HepG2 (cell line): ENCODE data around the gene MYL6B. TPM values are rescaled to one million over a fixed set of nuclear protein-coding genes. Genes with fewer than 3 reads are reported as not detected.
A peak's percentile ranks its signal among the peaks of the same experiment; 100 is the strongest.

Source experiments
- DPF2 ChIP-seq: sonication (generic); formaldehyde crosslinking; IDR thresholded peaks from 2 replicates; pipeline ENCODE4 v1.4.0; 2020; ENCODE audit warnings: mild to moderate bottlenecking, low read depth, missing genetic modification reagents, borderline replicate concordance
- HNF1B ChIP-seq: sonication (generic); formaldehyde crosslinking; IDR thresholded peaks from 2 replicates; pipeline ENCODE4 v1.5.1; 2020; ENCODE audit warnings: mild to moderate bottlenecking, moderate library complexity, missing genetic modification reagents
- IRF1 ChIP-seq: sonication (generic); formaldehyde crosslinking; IDR thresholded peaks from 2 replicates; pipeline ENCODE4 v1.4.0; 2020; ENCODE audit warnings: low read depth, mild to moderate bottlenecking, missing genetic modification reagents
- JARID2 ChIP-seq: sonication (generic); formaldehyde crosslinking; IDR thresholded peaks from 2 replicates; pipeline ENCODE4 v1.8.1; 2023; ENCODE audit warnings: missing genetic modification reagents, inconsistent platforms; ENCODE audit not compliant: insufficient replicate concordance
- KAT8 ChIP-seq: IDR thresholded peaks from 2 replicates; pipeline ENCODE4 v1.6.1; 2016; ENCODE audit warnings: missing genetic modification reagents, missing compliant biosample characterization
- KLF11 ChIP-seq: IDR thresholded peaks from 2 replicates; pipeline ENCODE4 v1.6.1; 2016; ENCODE audit warnings: missing compliant biosample characterization
- RELA ChIP-seq: sonication (generic); formaldehyde crosslinking; IDR thresholded peaks from 2 replicates; pipeline ENCODE4 v1.4.0; 2020; ENCODE audit warnings: missing genetic modification reagents
- ZBTB39 ChIP-seq: sonication (generic); formaldehyde crosslinking; IDR thresholded peaks from 2 replicates; pipeline ENCODE4 v1.5.0; 2020; ENCODE audit warnings: missing genetic modification reagents
- ZFP41 ChIP-seq: sonication (generic); formaldehyde crosslinking; IDR thresholded peaks from 2 replicates; pipeline ENCODE4 v1.4.0; 2020; ENCODE audit warnings: mild to moderate bottlenecking, missing genetic modification reagents, borderline replicate concordance
- ZHX2 ChIP-seq, 2 experiments: sonication (generic) in 1 of 2; formaldehyde crosslinking in 1 of 2; IDR thresholded peaks; 2 replicates each; pipeline versions ENCODE4 v1.6.1 to v1.9.0; 2014 to 2022; ENCODE audit warnings: antibody characterized with exemption in 1 of 2, borderline replicate concordance in 1 of 2, inconsistent platforms in 1 of 2, low read depth in 1 of 2, missing genetic modification reagents in 1 of 2
- ZNF101 ChIP-seq: sonication (generic); formaldehyde crosslinking; IDR thresholded peaks from 2 replicates; pipeline ENCODE4 v1.4.0; 2020; ENCODE audit warnings: mild to moderate bottlenecking, low read depth, missing genetic modification reagents, borderline replicate concordance
- ZNF296 ChIP-seq: sonication (generic); formaldehyde crosslinking; conservative IDR thresholded peaks from 2 replicates; pipeline ENCODE4 v1.5.0; 2020; ENCODE audit warnings: mild to moderate bottlenecking, missing genetic modification reagents
- ZNF550 ChIP-seq: sonication (generic); formaldehyde crosslinking; IDR thresholded peaks from 2 replicates; pipeline ENCODE4 v1.4.0; 2020; ENCODE audit warnings: mild to moderate bottlenecking, missing genetic modification reagents, borderline replicate concordance
- ZNF558 ChIP-seq: sonication (generic); formaldehyde crosslinking; IDR thresholded peaks from 2 replicates; pipeline ENCODE4 v1.9.0; 2022; ENCODE audit warnings: mild to moderate bottlenecking, missing genetic modification reagents, borderline replicate concordance
- ZNF841 ChIP-seq: sonication (generic); formaldehyde crosslinking; IDR thresholded peaks from 2 replicates; pipeline ENCODE4 v1.8.1; 2023; ENCODE audit warnings: missing genetic modification reagents, borderline replicate concordance
- ZSCAN5A ChIP-seq: sonication (generic); formaldehyde crosslinking; IDR thresholded peaks from 2 replicates; pipeline ENCODE4 v1.8.0; 2022; ENCODE audit warnings: mild to moderate bottlenecking, missing genetic modification reagents, borderline replicate concordance
- polyA plus RNA-seq, 8 experiments: library from polyadenylated mRNA; depleted of rRNA in 3 of 8; stranded (reverse) in 7 of 8; unstranded in 1 of 8; fragments of >200 nt; fragmentation: Illumina TruSeq in 4 of 8; extraction: Trizol in 4 of 8; gene quantifications; 2 replicates each; pipeline versions ENCODE4 v1.2.1 to v1.2.3, GENCODE V29; 2011 to 2016; ENCODE audit warnings: low read depth in 4 of 8, missing spikeins in 1 of 8, mixed read lengths in 1 of 8; ENCODE audit not compliant: insufficient read depth in 1 of 8
- total RNA-seq, 5 experiments: library from RNA; depleted of rRNA; stranded (reverse); fragments of >200 nt; fragmentation: Illumina TruSeq; extraction: Trizol; gene quantifications; 2 replicates each; pipeline ENCODE4 v1.2.3, GENCODE V29; 2016; ENCODE audit warnings: low read depth in 1 of 5

The MYL6B gene
- total and polyA plus RNA-seq, 2 of the 13 experiments (the other 11 are each of a cell fraction or from before 2014, with no cell fraction given): 75.7 to 88.7 TPM

- TF ChIP-seq KLF11 (CRISPR knock-in tag) (no peak), ZNF558 (CRISPR knock-in tag) (0 out of 2 replicates have a peak, but pooled peaks have one; percentile 40), ZFP41 (CRISPR knock-in tag) (peak; percentile 31; the same call in 1 of the 2 replicates), KAT8 (CRISPR knock-in tag) (no peak), ZSCAN5A (CRISPR knock-in tag) (no peak), JARID2 (CRISPR knock-in tag) (no peak), ZNF841 (CRISPR knock-in tag) (no peak), ZNF296 (CRISPR knock-in tag) (peak; percentile 71; the same call in 1 of the 2 replicates), ZNF550 (CRISPR knock-in tag) (0 out of 2 replicates have a peak, but pooled peaks have one; percentile 41), IRF1 (CRISPR knock-in tag) (no peak), ZBTB39 (CRISPR knock-in tag) (0 out of 2 replicates have a peak, but pooled peaks have one; percentile 44), HNF1B (CRISPR knock-in tag) (no peak), ZNF101 (CRISPR knock-in tag) (no peak), DPF2 (CRISPR knock-in tag) (no peak), RELA (CRISPR knock-in tag) (0 out of 2 replicates have a peak, but pooled peaks have one; percentile 4), ZHX2 (IDR thresholded peaks at IDR 0.05; ENCODE audit: low read depth) (no peak), ZHX2 (CRISPR knock-in tag; IDR thresholded peaks at IDR 0.05; ENCODE audit: borderline replicate concordance) (0 out of 2 replicates have a peak, but pooled peaks have one; percentile 13)
These were observed 23.6 kb upstream of the MYL6B start (continued) for GRCh38 chr12:56128670-56129205.
